Mucosa of descending colon (tissue), 3 donors: Measurements from ENCODE around the gene DNAH9. TPM values are rescaled to one million over a fixed set of nuclear protein-coding genes. Genes with fewer than 3 reads are reported as not detected.

Experiments used
- ATAC-seq: fragments of 200-7000 bp; cut with Tn5 transposase; one replicate; pipeline ENCODE4 v1.9.1; 2020; ENCODE audit warnings: mild to moderate bottlenecking, moderate library complexity
- DNase-seq, 3 donors: peaks; one replicate each; pipeline ENCODE4 v3.0.0-alpha.2; 2020
- H3K36me3 ChIP-seq: fragments of 200-600 bp; one replicate; pipeline ENCODE4 v1.8.0; 2021; ENCODE audit warnings: low read depth, mild to moderate bottlenecking
- H3K4me1 ChIP-seq: fragments of 200-600 bp; one replicate; pipeline ENCODE4 v1.8.0; 2021; ENCODE audit warnings: low read depth, mild to moderate bottlenecking
- H3K4me3 ChIP-seq: fragments of 200-600 bp; one replicate; pipeline ENCODE4 v1.8.0; 2021; ENCODE audit warnings: mild to moderate bottlenecking
- H3K9me3 ChIP-seq: fragments of 200-600 bp; one replicate; pipeline ENCODE4 v1.8.0; 2021; ENCODE audit warnings: mild to moderate bottlenecking
- CTCF ChIP-seq: fragments of 200-600 bp; IDR thresholded peaks from one replicate; pipeline ENCODE4 v1.8.0; 2022; ENCODE audit warnings: antibody characterized with exemption, mild to moderate bottlenecking
- intact Hi-C, 2 donors: fragments of 100-400 bp; cut with DNase I in 1 of 2; cut with micrococcal nuclease in 1 of 2; formaldehyde crosslinking; loops; one replicate each; pipeline versions ENCODE4 v1.11.0 to v1.11.1; 2022; cut with DNase I, micrococcal nuclease
- total RNA-seq, 3 donors: library from RNA; stranded (reverse); fragmentation: NEBNext Ultra II Directional in 2 of 3; extraction: Animal tissue kit (Norgen Biotek cat#: 25700) in 2 of 3; gene quantifications; one replicate each; pipeline versions ENCODE4 v1.2.1 to v1.2.4, GENCODE V29; 2021 to 2023
- donor health status: DM: no; HTN: no; CAD: no; lungs with moderate emphysema.
- donor health status: DM: no; HTN: no; CAD: no.
- donor health status: DM: no; HTN: yes; CAD: no.

Gene DNAH9
- total RNA-seq, 3 donors from 2014 or later = 0.41 to 1.5 (median 0.79) TPM

- intact Hi-C loops = no loop called here
- ATAC-seq (no peak), DNase-seq (no peak)
- H3K36me3 ChIP-seq = no peaks in the 10 kb centered on the region
- no peaks in the 10 kb centered on the region for H3K4me1 ChIP-seq
- H3K9me3 ChIP-seq = no peaks in the 10 kb centered on the region
- TF ChIP-seq CTCF = no peak
- H3K4me3 ChIP-seq = no peak overlapping the region
Measured at GRCh38 chr17:11805952-11806351, 207.7 kb downstream of the DNAH9 start.

- Histone ChIP-seq H3K4me1 (no peaks in the 10 kb centered on the region), H3K36me3 (no peaks in the 10 kb centered on the region), H3K9me3 (no peaks in the 10 kb centered on the region), H3K4me3 (no peak overlapping the region)
- intact Hi-C loops = no loop called here
- ATAC-seq = no peak
- no peak for TF ChIP-seq CTCF
- DNase-seq = no peak
Measured at GRCh38 chr17:11807606-11808005, 209.3 kb downstream of the DNAH9 start.

GRCh38 chr17:11813278-11813677 lies 215.0 kb downstream of the DNAH9 start:
- no peak for DNase-seq
- no peaks in the 10 kb centered on the region for H3K4me1 ChIP-seq
- TF ChIP-seq CTCF = no peak
- H3K9me3 ChIP-seq = no peaks in the 10 kb centered on the region
- intact Hi-C loops = no loop called here
- H3K36me3 ChIP-seq = no peaks in the 10 kb centered on the region
- no peak overlapping the region for H3K4me3 ChIP-seq
- ATAC-seq = no peak

GRCh38 chr17:11813871-11814270 lies 215.6 kb downstream of the DNAH9 start:
- intact Hi-C loops = no loop called here

GRCh38 chr17:11814655-11815262 lies 216.5 kb downstream of the DNAH9 start:
- Histone ChIP-seq H3K4me1 (no peaks in the 10 kb centered on the region), H3K4me3 (no peak overlapping the region), H3K36me3 (no peaks in the 10 kb centered on the region), H3K9me3 (no peaks in the 10 kb centered on the region)
- no peak for TF ChIP-seq CTCF
- ATAC-seq (no peak), DNase-seq (no peak)
- intact Hi-C loops = no loop called here

More at GRCh38 chr17:11813871-11814270, 215.6 kb downstream of the DNAH9 start:
- Histone ChIP-seq H3K4me1 (no peaks in the 10 kb centered on the region), H3K4me3 (no peak overlapping the region), H3K9me3 (no peaks in the 10 kb centered on the region), H3K36me3 (no peaks in the 10 kb centered on the region)
- DNase-seq (no peak), ATAC-seq (no peak)
- no peak for TF ChIP-seq CTCF

- no peak overlapping the region for H3K4me3 ChIP-seq
- no peak for DNase-seq
- H3K9me3 ChIP-seq = no peaks in the 10 kb centered on the region
- H3K36me3 ChIP-seq = no peaks in the 10 kb centered on the region
- intact Hi-C loops = no loop called here
- ATAC-seq = peak; percentile 37
- TF ChIP-seq CTCF = no peak
- no peaks in the 10 kb centered on the region for H3K4me1 ChIP-seq
Measured at GRCh38 chr17:11816409-11816808, 218.1 kb downstream of the DNAH9 start.
